GM03348 (cell line): ENCODE data around the gene PTER.

Experiments used
- DNase-seq: peaks from one replicate; pipeline ENCODE4 v3.0.0; 2012; ENCODE audit warnings: low spot score

The PTER gene

GRCh38 chr10:16436758-16437539 lies at the start of gene PTER:
Gene PTER, plus strand, starts transcription at chr10:16437010. Its CDS starts 47,375 bp downstream, at chr10:16484385.
- peak; percentile 95 for DNase-seq

GRCh38 chr10:16392531-16393069 lies 44.2 kb upstream of the PTER start:
- no peak for DNase-seq

GRCh38 chr10:16393271-16393858 lies 43.4 kb upstream of the PTER start:
- DNase-seq, result no peak

- DNase-seq, result no peak
Observed at GRCh38 chr10:16401416-16401815, 35.4 kb upstream of the PTER start.

GRCh38 chr10:16408379-16408778 lies 28.4 kb upstream of the PTER start:
- DNase-seq, result no peak

- DNase-seq, result no peak
Observed at GRCh38 chr10:16417341-16417740, 19.5 kb upstream of the PTER start.

GRCh38 chr10:16423599-16423998 lies 13.2 kb upstream of the PTER start:
- DNase-seq, result no peak

GRCh38 chr10:16425449-16425848 lies 11.4 kb upstream of the PTER start:
- DNase-seq, result no peak

- DNase-seq, result no peak
Observed at GRCh38 chr10:16429539-16429938, 7.3 kb upstream of the PTER start.

- no peak for DNase-seq
Observed at GRCh38 chr10:16436367-16436757, 448 bp upstream of the PTER start.

GRCh38 chr10:16437540-16437894 lies 707 bp downstream of the PTER start:
- DNase-seq, result no peak

- peak; percentile 9 for DNase-seq
Observed at GRCh38 chr10:16439295-16439694, 2.5 kb downstream of the PTER start.

- no peak for DNase-seq
Observed at GRCh38 chr10:16440396-16441133, 3.8 kb downstream of the PTER start.

GRCh38 chr10:16441173-16441840 lies 4.5 kb downstream of the PTER start:
- peak; percentile 31 for DNase-seq

GRCh38 chr10:16442914-16443313 lies 6.1 kb downstream of the PTER start:
- DNase-seq, result no peak

GRCh38 chr10:16445770-16446469 lies 9.1 kb downstream of the PTER start:
- DNase-seq, result no peak

- no peak for DNase-seq
Observed at GRCh38 chr10:16449454-16449853, 12.6 kb downstream of the PTER start.

- DNase-seq, result no peak
Observed at GRCh38 chr10:16458166-16458955, 21.6 kb downstream of the PTER start.

- no peak for DNase-seq
Observed at GRCh38 chr10:16459423-16459939, 22.7 kb downstream of the PTER start.

- no peak for DNase-seq
Observed at GRCh38 chr10:16466001-16466400, 29.2 kb downstream of the PTER start.

GRCh38 chr10:16470747-16471146 lies 33.9 kb downstream of the PTER start:
- DNase-seq, result no peak
